Dendritic cell treated with granulocyte-macrophage colony-stimulating factor and Interleukin-4, amounts not matched to agents 40 ng/mL and 50 ng/mL, for 4 days (primary cell): ENCODE results near the gene GPR55.

Experiments
- H3K27ac Mint-ChIP-seq: one replicate; pipeline ENCODE4 v1.8.0; 2022; ENCODE audit warnings: mild to moderate bottlenecking, mixed read lengths
- H3K27me3 Mint-ChIP-seq: one replicate; pipeline ENCODE4 v1.8.0; 2022; ENCODE audit warnings: mild to moderate bottlenecking, mixed read lengths
- H3K36me3 Mint-ChIP-seq: one replicate; pipeline ENCODE4 v1.8.0; 2022; ENCODE audit warnings: low read depth, mixed read lengths
- H3K4me1 Mint-ChIP-seq: one replicate; pipeline ENCODE4 v1.8.0; 2022; ENCODE audit warnings: low read depth, mixed read lengths
- H3K4me3 Mint-ChIP-seq: one replicate; pipeline ENCODE4 v1.8.0; 2022; ENCODE audit warnings: mild to moderate bottlenecking, moderate library complexity, mixed read lengths
- H3K9me3 Mint-ChIP-seq: one replicate; pipeline ENCODE4 v1.8.0; 2022; ENCODE audit warnings: mixed read lengths
- intact Hi-C: fragments of 100-400 bp; cut with micrococcal nuclease; formaldehyde crosslinking; loops from one replicate; pipeline ENCODE4 v1.15.0; 2022

GPR55 gene

GRCh38 chr2:230956827-230957755 is 32.0 kb upstream of the GPR55 start:
- H3K4me3 Mint-ChIP-seq = peak overlapping the region; percentile 70
- H3K27ac Mint-ChIP-seq = peak overlapping the region; percentile 75
- peaks cover 43% of the 10 kb centered on the region for H3K4me1 Mint-ChIP-seq
- intact Hi-C loops = no loop called here
- peaks cover 43% of the 10 kb centered on the region for H3K27me3 Mint-ChIP-seq
- peaks cover 5% of the 10 kb centered on the region for H3K9me3 Mint-ChIP-seq
- peaks cover 7% of the 10 kb centered on the region for H3K36me3 Mint-ChIP-seq

- peaks cover 7% of the 10 kb centered on the region for H3K36me3 Mint-ChIP-seq
- intact Hi-C loops = no loop called here
- no peak overlapping the region for H3K27ac Mint-ChIP-seq
- peaks cover 5% of the 10 kb centered on the region for H3K9me3 Mint-ChIP-seq
- H3K4me1 Mint-ChIP-seq = peaks cover 50% of the 10 kb centered on the region
- peaks cover 35% of the 10 kb centered on the region for H3K27me3 Mint-ChIP-seq
- no peak overlapping the region for H3K4me3 Mint-ChIP-seq
These were observed 30.2 kb upstream of the GPR55 start for GRCh38 chr2:230955163-230955737.

DNA sequence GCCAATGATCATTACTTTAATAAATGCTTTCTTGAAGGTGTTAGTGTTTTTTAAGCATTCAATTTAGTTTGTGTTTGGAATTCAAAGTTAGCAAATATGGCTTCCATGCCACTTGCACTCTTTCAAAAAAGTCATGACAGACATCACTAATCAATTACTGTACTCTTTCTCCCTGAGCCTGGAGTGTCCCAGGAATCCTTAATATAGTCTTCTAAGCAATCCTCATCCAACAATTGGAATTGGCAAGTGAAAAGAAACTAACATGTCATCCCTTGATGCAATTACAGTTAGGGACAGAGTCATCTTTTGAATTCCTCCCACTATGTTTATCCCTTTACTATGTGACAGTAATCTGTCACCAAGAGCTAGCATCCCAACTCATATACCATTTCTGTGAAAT is 29.7 kb upstream of the GPR55 start:
- H3K27ac Mint-ChIP-seq = no peak overlapping the region
- intact Hi-C loops = no loop called here

DNA sequence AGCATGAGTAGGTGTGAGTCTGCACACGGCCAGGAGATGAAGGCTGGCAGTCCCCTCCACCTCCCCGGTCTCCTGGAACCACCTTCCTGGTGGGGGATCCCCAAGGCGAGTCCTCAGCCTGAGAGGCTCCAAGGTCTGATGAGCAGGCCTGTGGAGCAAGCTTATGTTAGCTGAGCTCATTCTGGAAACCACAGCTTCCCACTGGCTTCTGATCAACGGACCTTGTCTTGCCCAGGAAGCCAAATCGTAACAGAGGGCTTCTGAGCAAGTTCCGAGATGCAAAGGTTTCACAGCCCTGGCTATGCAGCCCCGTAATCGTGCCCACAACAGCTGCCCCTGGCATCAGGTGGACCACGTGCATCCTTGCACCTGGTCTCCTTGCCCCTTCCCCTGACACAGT is 28.8 kb upstream of the GPR55 start:
- peaks cover 50% of the 10 kb centered on the region for H3K4me1 Mint-ChIP-seq
- intact Hi-C loops = no loop called here
- H3K9me3 Mint-ChIP-seq = peaks cover 5% of the 10 kb centered on the region
- peaks cover 7% of the 10 kb centered on the region for H3K36me3 Mint-ChIP-seq
- peaks cover 31% of the 10 kb centered on the region for H3K27me3 Mint-ChIP-seq
- H3K27ac Mint-ChIP-seq = peak overlapping the region; percentile 38
- H3K4me3 Mint-ChIP-seq = no peak overlapping the region

More for the DNA sequence above, 29.7 kb upstream of the GPR55 start:
- H3K27me3 Mint-ChIP-seq = peaks cover 33% of the 10 kb centered on the region
- H3K9me3 Mint-ChIP-seq = peaks cover 5% of the 10 kb centered on the region
- no peak overlapping the region for H3K4me3 Mint-ChIP-seq
- H3K36me3 Mint-ChIP-seq = peaks cover 7% of the 10 kb centered on the region
- peaks cover 50% of the 10 kb centered on the region for H3K4me1 Mint-ChIP-seq

DNA sequence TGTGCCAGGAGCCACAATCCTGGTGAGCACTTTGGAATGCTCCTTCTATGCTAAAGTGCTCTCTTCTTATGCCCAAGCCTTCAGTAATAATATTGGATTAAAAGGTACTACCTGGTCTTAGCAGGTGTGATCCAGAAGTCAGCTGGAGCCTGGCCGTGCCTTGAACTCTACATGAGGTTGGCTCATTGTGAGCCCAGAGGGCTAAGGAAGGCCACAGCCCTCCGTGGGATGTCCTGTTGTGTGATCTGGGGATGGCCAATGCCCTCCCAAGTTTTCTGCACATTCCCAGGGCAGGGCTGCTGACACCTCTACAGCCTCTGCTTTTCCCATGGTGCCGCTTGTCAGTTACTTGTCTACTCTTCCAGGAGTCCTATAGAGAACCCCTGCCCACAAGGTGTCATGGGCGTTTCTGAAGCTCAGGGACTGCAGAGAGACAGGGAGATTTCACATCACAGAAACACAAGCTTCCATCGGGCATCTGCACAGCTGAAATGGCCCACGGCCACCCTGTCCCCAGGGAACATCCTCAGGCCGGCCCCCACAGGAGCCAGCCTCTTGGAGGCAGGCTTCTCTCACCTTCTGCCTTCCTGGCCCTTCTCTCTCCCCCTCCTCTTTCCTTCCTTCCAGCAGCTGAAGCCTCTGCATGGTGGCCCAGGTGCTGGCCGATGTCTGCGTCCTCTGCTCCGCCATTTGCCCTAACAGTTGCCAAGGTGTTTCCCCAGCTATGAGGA is 27.3 kb upstream of the GPR55 start:
- Mint-ChIP-seq H3K36me3 (peaks cover 7% of the 10 kb centered on the region), H3K4me1 (peaks cover 52% of the 10 kb centered on the region), H3K4me3 (no peak overlapping the region), H3K27me3 (peaks cover 22% of the 10 kb centered on the region), H3K9me3 (peaks cover 5% of the 10 kb centered on the region), H3K27ac (no peak overlapping the region)
- intact Hi-C loops = no loop called here

DNA sequence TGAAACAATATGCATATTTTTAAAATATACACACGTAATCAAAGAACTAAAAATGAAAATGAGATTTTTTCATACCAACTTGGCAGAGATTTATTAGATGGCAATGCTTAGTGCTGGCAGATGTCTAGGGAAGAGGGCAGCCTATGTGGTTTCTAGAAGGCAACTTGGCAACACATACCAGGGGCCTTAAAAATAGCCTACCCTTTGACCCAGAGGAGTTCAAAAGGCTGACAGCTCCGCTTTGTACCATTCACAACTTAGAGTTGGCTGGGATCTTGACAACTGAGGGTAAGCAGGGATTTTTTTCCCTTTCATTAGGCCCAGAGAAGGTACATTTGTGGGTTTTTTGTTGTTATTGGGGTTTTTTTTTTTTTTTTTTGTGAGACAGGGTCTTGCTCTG is 26.4 kb upstream of the GPR55 start:
- H3K9me3 Mint-ChIP-seq = peaks cover 5% of the 10 kb centered on the region
- intact Hi-C loops = no loop called here
- no peak overlapping the region for H3K4me3 Mint-ChIP-seq
- peaks cover 15% of the 10 kb centered on the region for H3K27me3 Mint-ChIP-seq
- H3K4me1 Mint-ChIP-seq = peaks cover 53% of the 10 kb centered on the region
- H3K36me3 Mint-ChIP-seq = peaks cover 7% of the 10 kb centered on the region
- H3K27ac Mint-ChIP-seq = peak overlapping the region; percentile 51

GRCh38 chr2:230950874-230951339 is 25.9 kb upstream of the GPR55 start:
- intact Hi-C loops = no loop called here
- Mint-ChIP-seq H3K27ac (peak overlapping the region; percentile 51), H3K4me3 (no peak overlapping the region), H3K36me3 (peaks cover 7% of the 10 kb centered on the region), H3K27me3 (peaks cover 13% of the 10 kb centered on the region), H3K4me1 (peaks cover 58% of the 10 kb centered on the region), H3K9me3 (peaks cover 5% of the 10 kb centered on the region)

GRCh38 chr2:230949966-230950873 is 25.2 kb upstream of the GPR55 start:
- H3K27me3 Mint-ChIP-seq = peaks cover 8% of the 10 kb centered on the region
- no peak overlapping the region for H3K4me3 Mint-ChIP-seq
- intact Hi-C loops = loop anchor here (5.0 kb wide), 1 partner anchor 37 kb away; no protein-coding TSS in a partner anchor
- H3K27ac Mint-ChIP-seq = peak overlapping the region; percentile 4
- peaks cover 65% of the 10 kb centered on the region for H3K4me1 Mint-ChIP-seq
- peaks cover 5% of the 10 kb centered on the region for H3K9me3 Mint-ChIP-seq
- H3K36me3 Mint-ChIP-seq = peaks cover 8% of the 10 kb centered on the region

GRCh38 chr2:230947908-230948365 is 22.9 kb upstream of the GPR55 start:
- Mint-ChIP-seq H3K27me3 (peaks cover 3% of the 10 kb centered on the region), H3K4me1 (peaks cover 73% of the 10 kb centered on the region), H3K27ac (peak overlapping the region; percentile 96), H3K4me3 (peak overlapping the region; percentile 62), H3K9me3 (peaks cover 2% of the 10 kb centered on the region), H3K36me3 (peaks cover 10% of the 10 kb centered on the region)
- intact Hi-C loops = loop anchor here (5.0 kb wide), 1 partner anchor 39 kb away; no protein-coding TSS in a partner anchor

DNA sequence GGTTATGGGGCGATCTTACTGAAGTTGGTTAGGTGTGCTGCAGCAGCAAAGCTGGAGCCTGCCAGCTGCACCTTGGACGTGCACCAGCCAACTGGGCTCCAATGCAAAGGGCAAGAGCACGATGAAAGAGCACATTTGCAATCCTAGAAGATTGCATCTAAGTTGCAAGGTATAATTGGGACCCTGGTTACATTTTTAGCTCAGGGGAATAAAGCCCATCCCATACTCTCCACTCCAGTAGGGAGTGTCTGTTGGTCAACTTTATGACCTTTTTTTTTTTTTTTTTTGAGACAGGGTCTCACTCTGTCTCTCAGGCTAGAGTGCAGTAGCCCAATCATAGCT is 22.2 kb upstream of the GPR55 start:
- H3K36me3 Mint-ChIP-seq = peaks cover 7% of the 10 kb centered on the region
- no peaks in the 10 kb centered on the region for H3K9me3 Mint-ChIP-seq
- H3K4me1 Mint-ChIP-seq = peaks cover 76% of the 10 kb centered on the region
- peaks cover 2% of the 10 kb centered on the region for H3K27me3 Mint-ChIP-seq
- peak overlapping the region; percentile 96 for H3K27ac Mint-ChIP-seq
- intact Hi-C loops = loop anchor here (5.0 kb wide), 1 partner anchor 40 kb away; no protein-coding TSS in a partner anchor
- no peak overlapping the region for H3K4me3 Mint-ChIP-seq

- peaks cover 5% of the 10 kb centered on the region for H3K27me3 Mint-ChIP-seq
- H3K4me3 Mint-ChIP-seq = peak overlapping the region; percentile 26
- intact Hi-C loops = loop anchor here (5.0 kb wide), 1 partner anchor 41 kb away; no protein-coding TSS in a partner anchor
- no peaks in the 10 kb centered on the region for H3K9me3 Mint-ChIP-seq
- peaks cover 7% of the 10 kb centered on the region for H3K36me3 Mint-ChIP-seq
- peak overlapping the region; percentile 96 for H3K27ac Mint-ChIP-seq
- peaks cover 82% of the 10 kb centered on the region for H3K4me1 Mint-ChIP-seq
These were observed 21.6 kb upstream of the GPR55 start for GRCh38 chr2:230946429-230947234.

DNA sequence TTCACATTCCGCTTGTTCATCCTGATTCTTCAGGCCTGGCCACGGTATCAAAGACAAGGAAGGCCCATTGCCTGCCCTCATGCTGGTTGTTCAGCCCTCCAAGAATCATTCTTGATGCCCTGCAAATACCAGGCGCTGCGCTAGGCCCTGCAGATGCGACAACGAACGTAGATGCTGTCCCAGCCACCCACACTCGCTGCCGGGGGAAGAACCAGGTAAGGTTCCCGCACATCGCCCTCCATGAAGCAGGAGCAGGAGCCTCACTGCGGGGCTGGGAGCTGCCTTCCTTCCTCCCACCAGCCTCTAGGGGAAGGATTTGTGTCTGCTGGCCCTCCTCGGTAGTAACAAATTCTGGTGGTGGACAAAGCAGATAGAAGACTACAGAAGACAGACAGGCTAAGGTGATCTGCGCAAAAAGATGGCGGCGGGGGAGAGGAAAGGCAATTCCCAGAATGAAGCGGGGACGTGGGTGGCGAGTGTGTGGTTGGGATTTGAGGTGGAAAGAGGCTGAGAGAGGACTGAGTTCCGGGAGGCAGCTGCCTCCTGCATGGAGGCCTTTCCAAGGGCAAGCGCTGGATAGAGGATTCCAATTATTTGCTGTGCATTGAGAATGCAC is 19.8 kb upstream of the GPR55 start:
- Mint-ChIP-seq H3K9me3 (no peaks in the 10 kb centered on the region), H3K36me3 (peaks cover 7% of the 10 kb centered on the region), H3K27ac (peak overlapping the region; percentile 86), H3K4me1 (peaks cover 77% of the 10 kb centered on the region), H3K27me3 (peaks cover 5% of the 10 kb centered on the region), H3K4me3 (peak overlapping the region; percentile 20)
- intact Hi-C loops = loop anchor here (5.0 kb wide), 1 partner anchor 42 kb away; no protein-coding TSS in a partner anchor
